HG02610 (cell line): ENCODE results near the gene CPPED1.

Experiments
- ATAC-seq: cut with Tn5 transposase; IDR thresholded peaks from one replicate; pipeline ENCODE4 v1.9.1; 2021; ENCODE audit warnings: mild to moderate bottlenecking, moderate library complexity; ENCODE audit not compliant: unreplicated experiment

Gene CPPED1

GRCh38 chr16:12613131-12613991, 190.3 kb downstream of the CPPED1 start:
- ATAC-seq, result no peak

DNA sequence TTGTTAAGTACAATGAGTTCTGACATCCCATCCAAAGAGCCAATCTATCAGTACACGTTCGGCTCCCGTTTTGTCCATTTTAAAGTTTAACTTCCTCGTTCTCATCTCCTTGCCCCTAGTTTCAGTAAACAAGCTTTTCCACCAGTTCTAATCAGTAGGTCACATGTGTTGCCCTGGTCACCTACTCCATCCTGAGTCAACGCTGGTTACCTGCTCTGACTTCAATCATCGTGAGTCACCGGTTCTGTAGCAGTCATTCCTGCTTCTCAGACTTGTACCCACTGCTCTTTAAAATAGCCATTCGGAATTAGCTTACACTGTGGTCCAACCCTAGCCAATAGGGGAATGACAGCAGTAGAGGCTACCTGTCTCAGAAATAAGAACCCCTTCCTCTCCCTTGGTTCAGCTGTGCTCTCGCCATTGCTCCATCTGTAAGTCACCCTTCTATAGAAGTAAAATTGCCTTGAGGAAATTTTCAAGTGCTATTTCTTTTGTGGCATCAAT, 191.0 kb downstream of the CPPED1 start:
- no peak for ATAC-seq

DNA sequence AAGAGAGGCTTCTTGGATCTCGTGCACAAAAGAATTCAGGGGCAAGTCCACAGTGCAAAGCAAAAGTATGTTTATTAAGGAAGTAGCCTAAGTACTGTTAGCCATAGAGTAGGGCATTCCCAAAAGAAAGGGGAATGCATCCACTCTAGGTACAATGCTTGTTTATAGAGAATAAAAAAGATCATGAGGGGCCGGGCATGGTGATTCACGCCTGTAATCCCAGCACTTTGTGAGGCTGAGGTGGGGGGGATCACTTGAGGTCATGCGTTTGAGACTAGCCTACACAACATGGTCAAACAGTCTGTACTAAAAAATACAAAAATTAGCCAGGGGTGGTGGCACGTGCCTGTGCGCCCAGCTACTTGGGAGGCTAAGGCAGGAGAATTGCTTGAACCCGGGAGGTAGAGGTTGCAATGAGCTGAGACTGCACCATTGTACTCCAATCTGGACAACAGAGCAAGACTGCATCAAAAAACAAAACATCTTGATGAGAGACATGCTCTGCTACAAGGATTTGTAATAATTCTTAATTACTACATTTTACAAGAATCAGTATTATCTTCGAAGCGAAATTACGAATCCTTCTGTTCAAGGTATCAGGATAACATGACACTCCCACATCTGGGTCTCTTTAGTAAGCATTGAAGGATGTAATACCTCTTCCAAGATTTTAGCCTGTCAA, 191.6 kb downstream of the CPPED1 start:
- no peak for ATAC-seq

DNA sequence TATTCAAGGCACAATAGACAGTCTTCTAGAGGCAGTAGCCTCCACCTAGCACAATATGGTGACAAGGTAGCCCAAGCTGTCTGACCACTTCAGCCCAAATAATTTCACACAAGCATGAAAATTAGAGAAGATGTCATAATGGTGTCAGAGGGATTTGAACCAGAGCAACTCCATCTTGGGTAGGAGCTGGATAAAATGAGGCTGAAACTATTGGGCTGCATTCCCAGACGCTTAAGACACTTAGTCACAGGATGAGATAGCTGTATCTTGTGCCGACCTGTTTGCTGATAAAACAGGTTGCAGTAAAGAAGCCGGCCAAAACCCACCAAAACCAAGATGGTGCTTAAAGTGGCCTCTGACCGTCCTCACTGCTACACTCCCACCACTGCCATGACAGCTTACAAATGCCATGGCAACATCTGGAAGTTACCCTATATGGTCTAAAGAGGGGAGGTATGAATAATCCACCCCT, 192.6 kb downstream of the CPPED1 start:
- ATAC-seq, result no peak

DNA sequence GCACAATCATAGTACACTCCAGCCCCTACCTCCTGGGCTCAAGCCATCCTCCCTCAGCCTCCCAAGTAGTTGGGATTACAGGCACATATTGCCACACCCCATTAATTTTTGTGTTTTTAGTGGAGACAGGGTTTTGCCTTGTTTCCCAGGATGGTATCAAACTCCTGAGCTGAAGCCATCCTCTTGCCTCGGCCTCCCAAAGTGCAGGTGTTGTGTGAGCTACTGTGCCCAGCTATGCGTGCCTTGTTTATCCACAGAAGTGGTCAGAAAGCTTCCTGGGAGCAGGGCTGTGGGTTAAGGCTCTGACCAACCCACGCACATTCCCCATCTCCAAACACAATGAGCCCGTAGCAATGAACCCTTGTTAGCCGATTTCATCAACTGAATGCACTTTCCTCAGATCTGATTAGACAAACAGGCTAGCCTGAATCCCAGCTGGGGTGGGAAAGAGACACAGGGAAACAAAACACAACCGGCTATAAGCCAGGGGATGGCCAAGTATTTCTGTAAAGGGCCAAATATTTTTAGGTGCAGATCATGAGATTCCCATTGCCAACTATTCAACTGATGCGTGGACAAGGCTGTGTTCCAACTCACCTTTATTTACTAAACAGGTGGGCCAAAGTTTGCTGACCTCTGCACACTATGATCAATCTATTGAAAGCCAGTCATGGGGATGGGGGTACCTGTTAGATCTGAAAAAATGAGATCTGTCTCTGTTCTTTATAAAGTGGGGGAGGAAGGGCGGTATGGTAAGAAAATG, 193.6 kb downstream of the CPPED1 start:
- no peak for ATAC-seq
